Measurements from ENCODE around the gene TMPRSS3. TPM values are rescaled to one million over a fixed set of nuclear protein-coding genes. Genes with fewer than 3 reads are reported as not detected.
A peak's percentile ranks its signal among the peaks of the same experiment; 100 is the strongest.

The TMPRSS3 gene
- total and polyA plus RNA-seq, 2 of the 13 experiments (the other 11 are each of a cell fraction or from before 2014, with no cell fraction given) = 2.8 to 16.9 TPM

- TF ChIP-seq MAF1 (CRISPR knock-in tag; IDR thresholded peaks at IDR 0.05; ENCODE audit: borderline replicate concordance) = no peak
- TF ChIP-seq SATB2 (CRISPR knock-in tag; IDR thresholded peaks at IDR 0.05) = no peak
- TF ChIP-seq ATF4 (CRISPR knock-in tag; IDR thresholded peaks at IDR 0.05) = no peak
- no peak for TF ChIP-seq NFAT5 (CRISPR knock-in tag; IDR thresholded peaks at IDR 0.05)
- no peak for TF ChIP-seq EHMT2 (IDR thresholded peaks at IDR 0.05; ENCODE audit: borderline replicate concordance, low read depth, low read length)
- peak; percentile 85 for TF ChIP-seq STAG1 (CRISPR knock-in tag; IDR thresholded peaks at IDR 0.05)
Measured at GRCh38 chr21:42381347-42381984, 14.4 kb downstream of the TMPRSS3 start (continued).

Data from HepG2 (cell line).